ENCODE measurements around the gene ABHD12. TPM values are rescaled to one million over a fixed set of nuclear protein-coding genes. Genes with fewer than 3 reads are reported as not detected.
"Not testable (repeated sequence)": the region's sequence is repeated elsewhere in the genome, so short reads cannot be mapped to it uniquely, and the experiment has no call there.

Gene ABHD12
- total and polyA plus RNA-seq, 2 donors (not counting 1 experiment from before 2014, with no cell fraction given) = 79.1 to 84.6 TPM

- H3K9me3 ChIP-seq (ENCODE audit: control insufficient read depth, insufficient read depth, low read depth, low read length) = no peaks in the 10 kb centered on the region
- no peak overlapping the region for H3K4me3 ChIP-seq (replicated peaks in 1 of 4; ENCODE audit: control extremely low read depth in 1 of 4, insufficient read depth in 1 of 4, low read depth in 3 of 4, low read length in 4 of 4)
- DNase-seq (ENCODE audit: low read depth in 2 of 2) = no peak
- TF ChIP-seq EZH2 (IDR thresholded peaks at IDR 0.05; ENCODE audit: low read length, missing control alignments) = no peak
- TF ChIP-seq, protein P1, sequence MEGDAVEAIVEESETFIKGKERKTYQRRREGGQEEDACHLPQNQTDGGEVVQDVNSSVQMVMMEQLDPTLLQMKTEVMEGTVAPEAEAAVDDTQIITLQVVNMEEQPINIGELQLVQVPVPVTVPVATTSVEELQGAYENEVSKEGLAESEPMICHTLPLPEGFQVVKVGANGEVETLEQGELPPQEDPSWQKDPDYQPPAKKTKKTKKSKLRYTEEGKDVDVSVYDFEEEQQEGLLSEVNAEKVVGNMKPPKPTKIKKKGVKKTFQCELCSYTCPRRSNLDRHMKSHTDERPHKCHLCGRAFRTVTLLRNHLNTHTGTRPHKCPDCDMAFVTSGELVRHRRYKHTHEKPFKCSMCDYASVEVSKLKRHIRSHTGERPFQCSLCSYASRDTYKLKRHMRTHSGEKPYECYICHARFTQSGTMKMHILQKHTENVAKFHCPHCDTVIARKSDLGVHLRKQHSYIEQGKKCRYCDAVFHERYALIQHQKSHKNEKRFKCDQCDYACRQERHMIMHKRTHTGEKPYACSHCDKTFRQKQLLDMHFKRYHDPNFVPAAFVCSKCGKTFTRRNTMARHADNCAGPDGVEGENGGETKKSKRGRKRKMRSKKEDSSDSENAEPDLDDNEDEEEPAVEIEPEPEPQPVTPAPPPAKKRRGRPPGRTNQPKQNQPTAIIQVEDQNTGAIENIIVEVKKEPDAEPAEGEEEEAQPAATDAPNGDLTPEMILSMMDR (conservative IDR thresholded peaks at IDR 0.05 in 1 of 2, IDR thresholded peaks at IDR 0.05 in 1 of 2; ENCODE audit: low read depth in 1 of 2, low read length in 2 of 2) = no peak
- no peak overlapping the region for H3K9ac ChIP-seq (ENCODE audit: insufficient read depth, low read length)
- no peak overlapping the region for H3K27ac ChIP-seq (ENCODE audit: insufficient read depth, low read length)
- H3K27me3 ChIP-seq (ENCODE audit: control insufficient read depth, insufficient read depth, low read length) = no peaks in the 10 kb centered on the region
- no peak overlapping the region for H3K4me2 ChIP-seq (ENCODE audit: extremely low read depth, insufficient read depth, low read length)
- no peak overlapping the region for H2AFZ ChIP-seq (ENCODE audit: low read length)
- H3K79me2 ChIP-seq (ENCODE audit: control insufficient read depth, insufficient read depth, low read length) = no peaks in the 10 kb centered on the region
- H3K36me3 ChIP-seq (ENCODE audit: control insufficient read depth, insufficient read depth, low read length) = peaks cover 17% of the 10 kb centered on the region
- no peaks in the 10 kb centered on the region for H3K4me1 ChIP-seq (ENCODE audit: control insufficient read depth, extremely low read depth, insufficient read depth, low read length)
- no peaks in the 10 kb centered on the region for H4K20me1 ChIP-seq (ENCODE audit: control insufficient read depth, extremely low read depth, insufficient read depth, low read length)
These were observed 119.8 kb downstream of the ABHD12 start for GRCh38 chr20:25270829-25271251.

- Histone ChIP-seq H3K27me3 (ENCODE audit: control insufficient read depth, insufficient read depth, low read length) (no peaks in the 10 kb centered on the region), H3K36me3 (ENCODE audit: control insufficient read depth, insufficient read depth, low read length) (peaks cover 12% of the 10 kb centered on the region), H4K20me1 (ENCODE audit: control insufficient read depth, extremely low read depth, insufficient read depth, low read length) (no peaks in the 10 kb centered on the region), H3K4me2 (ENCODE audit: extremely low read depth, insufficient read depth, low read length) (no peak overlapping the region), H3K9ac (ENCODE audit: insufficient read depth, low read length) (no peak overlapping the region), H3K79me2 (ENCODE audit: control insufficient read depth, insufficient read depth, low read length) (no peaks in the 10 kb centered on the region), H3K9me3 (ENCODE audit: control insufficient read depth, insufficient read depth, low read depth, low read length) (no peaks in the 10 kb centered on the region), H3K27ac (ENCODE audit: insufficient read depth, low read length) (no peak overlapping the region), H2AFZ (ENCODE audit: low read length) (no peak overlapping the region), H3K4me3 (replicated peaks in 1 of 4; ENCODE audit: control extremely low read depth in 1 of 4, insufficient read depth in 1 of 4, low read depth in 3 of 4, low read length in 4 of 4) (no peak overlapping the region), H3K4me1 (ENCODE audit: control insufficient read depth, extremely low read depth, insufficient read depth, low read length) (no peaks in the 10 kb centered on the region)
- DNase-seq (ENCODE audit: low read depth in 2 of 2) = no peak
- TF ChIP-seq EZH2 (IDR thresholded peaks at IDR 0.05; ENCODE audit: low read length, missing control alignments) = no peak
- TF ChIP-seq, protein P1 (conservative IDR thresholded peaks at IDR 0.05 in 1 of 2, IDR thresholded peaks at IDR 0.05 in 1 of 2; ENCODE audit: low read depth in 1 of 2, low read length in 2 of 2) = no peak
These were observed 120.8 kb downstream of the ABHD12 start for GRCh38 chr20:25269833-25270170.

- Histone ChIP-seq H3K79me2 (ENCODE audit: control insufficient read depth, insufficient read depth, low read length) (no peaks in the 10 kb centered on the region), H3K36me3 (ENCODE audit: control insufficient read depth, insufficient read depth, low read length) (peaks cover 8% of the 10 kb centered on the region), H3K4me3 (replicated peaks in 1 of 4; ENCODE audit: control extremely low read depth in 1 of 4, insufficient read depth in 1 of 4, low read depth in 3 of 4, low read length in 4 of 4) (no peak overlapping the region), H3K4me1 (ENCODE audit: control insufficient read depth, extremely low read depth, insufficient read depth, low read length) (no peaks in the 10 kb centered on the region), H4K20me1 (ENCODE audit: control insufficient read depth, extremely low read depth, insufficient read depth, low read length) (no peaks in the 10 kb centered on the region), H3K9me3 (ENCODE audit: control insufficient read depth, insufficient read depth, low read depth, low read length) (no peaks in the 10 kb centered on the region), H3K9ac (ENCODE audit: insufficient read depth, low read length) (no peak overlapping the region), H3K27me3 (ENCODE audit: control insufficient read depth, insufficient read depth, low read length) (no peaks in the 10 kb centered on the region), H3K27ac (ENCODE audit: insufficient read depth, low read length) (no peak overlapping the region), H3K4me2 (ENCODE audit: extremely low read depth, insufficient read depth, low read length) (no peak overlapping the region), H2AFZ (ENCODE audit: low read length) (no peak overlapping the region)
- no peak for TF ChIP-seq EZH2 (IDR thresholded peaks at IDR 0.05; ENCODE audit: low read length, missing control alignments)
- TF ChIP-seq, protein P1 (conservative IDR thresholded peaks at IDR 0.05 in 1 of 2, IDR thresholded peaks at IDR 0.05 in 1 of 2; ENCODE audit: low read depth in 1 of 2, low read length in 2 of 2) = no peak
- no peak for DNase-seq (ENCODE audit: low read depth in 2 of 2)
These were observed 121.4 kb downstream of the ABHD12 start for GRCh38 chr20:25269057-25269832.

- not testable (repeated sequence) for H3K4me1 ChIP-seq (ENCODE audit: control insufficient read depth, extremely low read depth, insufficient read depth, low read length); H4K20me1 ChIP-seq (ENCODE audit: control insufficient read depth, extremely low read depth, insufficient read depth, low read length); H3K27ac ChIP-seq (ENCODE audit: insufficient read depth, low read length); DNase-seq (ENCODE audit: low read depth in 2 of 2); H3K36me3 ChIP-seq (ENCODE audit: control insufficient read depth, insufficient read depth, low read length); H3K4me3 ChIP-seq (replicated peaks in 1 of 4; ENCODE audit: control extremely low read depth in 1 of 4, insufficient read depth in 1 of 4, low read depth in 3 of 4, low read length in 4 of 4); H3K9ac ChIP-seq (ENCODE audit: insufficient read depth, low read length); H2AFZ ChIP-seq (ENCODE audit: low read length); H3K9me3 ChIP-seq (ENCODE audit: control insufficient read depth, insufficient read depth, low read depth, low read length); H3K27me3 ChIP-seq (ENCODE audit: control insufficient read depth, insufficient read depth, low read length); H3K4me2 ChIP-seq (ENCODE audit: extremely low read depth, insufficient read depth, low read length)
- peaks cover 26% of the 10 kb centered on the region for H3K79me2 ChIP-seq (ENCODE audit: control insufficient read depth, insufficient read depth, low read length)
These were observed 129.7 kb downstream of the ABHD12 start for GRCh38 chr20:25260770-25261437.
